GM23338 (cell line): ENCODE measurements around the gene ADAMTS17. TPM values are rescaled to one million over a fixed set of nuclear protein-coding genes. Genes with fewer than 3 reads are reported as not detected.

Experiments
- ATAC-seq: fragments of 200-7000 bp; cut with Tn5 transposase; 3 replicates; pipeline ENCODE4 v1.9.1; 2020
- DNase-seq: peaks from one replicate; pipeline ENCODE4 v3.0.0-alpha.2; 2015; ENCODE audit warnings: low spot score
- H2AFZ ChIP-seq: fragments of 200-600 bp; sonication (generic); 2 replicates; pipeline ENCODE4 v1.8.0; 2016; ENCODE audit warnings: antibody characterized with exemption, mild to moderate bottlenecking, moderate library complexity
- H3F3A ChIP-seq: fragments of 200-600 bp; sonication (generic); replicated peaks from 2 replicates; pipeline ENCODE4 v1.8.0; 2017; ENCODE audit warnings: antibody characterized with exemption, mixed run types, low read depth
- H3K27ac ChIP-seq: fragments of 200-600 bp; sonication (generic); 2 replicates; pipeline ENCODE4 v1.6.1; 2016; ENCODE audit warnings: low read depth
- H3K27me3 ChIP-seq: fragments of 200-600 bp; sonication (generic); 2 replicates; pipeline ENCODE4 v1.8.0; 2016; ENCODE audit warnings: mild to moderate bottlenecking, mixed run types, moderate library complexity; ENCODE audit not compliant: insufficient read depth
- H3K36me3 ChIP-seq: fragments of 200-600 bp; sonication (generic); 2 replicates; pipeline ENCODE4 v1.8.0; 2016; ENCODE audit warnings: mild to moderate bottlenecking; ENCODE audit not compliant: insufficient read depth
- H3K4me1 ChIP-seq: fragments of 200-600 bp; sonication (generic); 2 replicates; pipeline ENCODE4 v1.8.0; 2016; ENCODE audit warnings: mild to moderate bottlenecking, moderate library complexity; ENCODE audit not compliant: insufficient read depth
- H3K4me2 ChIP-seq: fragments of 200-600 bp; sonication (generic); 2 replicates; pipeline ENCODE4 v1.7.1; 2017; ENCODE audit warnings: mixed run types
- H3K4me3 ChIP-seq: fragments of 200-600 bp; sonication (generic); 2 replicates; pipeline ENCODE4 v1.6.1; 2016; ENCODE audit warnings: mixed run types
- H3K79me2 ChIP-seq: fragments of 200-600 bp; sonication (generic); replicated peaks from 2 replicates; pipeline ENCODE4 v1.8.0; 2017; ENCODE audit warnings: mild to moderate bottlenecking; ENCODE audit not compliant: insufficient read depth
- H3K9me2 ChIP-seq: fragments of 200-600 bp; sonication (generic); 2 replicates; pipeline ENCODE4 v1.8.0; 2017; ENCODE audit not compliant: insufficient read depth
- H4K20me1 ChIP-seq: fragments of 200-600 bp; sonication (generic); replicated peaks from 2 replicates; pipeline ENCODE4 v1.8.0; 2017; ENCODE audit warnings: mild to moderate bottlenecking; ENCODE audit not compliant: insufficient read depth
- H3K27ac Mint-ChIP-seq: 2 replicates; pipeline ENCODE4 v1.8.0; 2020; ENCODE audit warnings: inconsistent platforms, mild to moderate bottlenecking, moderate library complexity, mixed read lengths
- H3K27me3 Mint-ChIP-seq: 3 replicates; pipeline ENCODE4 v1.8.0; 2022; ENCODE audit warnings: low read depth, mild to moderate bottlenecking, moderate library complexity, mixed read lengths, inconsistent platforms; ENCODE audit not compliant: insufficient read depth, poor library complexity
- H3K36me3 Mint-ChIP-seq: 3 replicates; pipeline ENCODE4 v1.8.0; 2021; ENCODE audit warnings: low read depth, mild to moderate bottlenecking, inconsistent platforms, moderate library complexity, mixed read lengths
- H3K4me1 Mint-ChIP-seq: 3 replicates; pipeline ENCODE4 v1.8.0; 2020; ENCODE audit warnings: mild to moderate bottlenecking, inconsistent platforms, mixed read lengths
- H3K4me3 Mint-ChIP-seq: 3 replicates; pipeline ENCODE4 v1.8.0; 2021; ENCODE audit warnings: moderate library complexity, mild to moderate bottlenecking, inconsistent platforms, mixed read lengths
- H3K9me3 Mint-ChIP-seq: 3 replicates; pipeline ENCODE4 v1.8.0; 2020; ENCODE audit warnings: moderate library complexity, mild to moderate bottlenecking, inconsistent platforms, mixed read lengths
- EZH2phosphoT487 ChIP-seq: fragments of 200-600 bp; sonication (generic); IDR thresholded peaks from one replicate; pipeline ENCODE4 v1.8.1; 2018; ENCODE audit warnings: antibody characterized with exemption; ENCODE audit not compliant: unreplicated experiment
- NANOG ChIP-seq: IDR thresholded peaks from 2 replicates; pipeline ENCODE4 v1.6.1; 2016; ENCODE audit warnings: antibody characterized with exemption, borderline replicate concordance
- POLR2AphosphoS5 ChIP-seq: IDR thresholded peaks from 2 replicates; pipeline ENCODE4 v1.6.1; 2016; ENCODE audit warnings: antibody characterized with exemption, low read depth
- STAT1 ChIP-seq: IDR thresholded peaks from one replicate; pipeline ENCODE4 v1.6.1; 2016; ENCODE audit warnings: antibody characterized with exemption; ENCODE audit not compliant: unreplicated experiment
- ZNF462 ChIP-seq: fragments of 250-450 bp; sonication (Bioruptor Pico); IDR thresholded peaks from 2 replicates; pipeline ENCODE4 v1.5.0; 2020; ENCODE audit warnings: mild to moderate bottlenecking, moderate library complexity
- polyA plus RNA-seq: library from polyadenylated mRNA; unstranded; fragments of >200 nt; fragmentation: Nextera tagmentation; extraction: Ambion mirVana; gene quantifications from 2 replicates; pipeline ENCODE4 v1.2.1, GENCODE V29; 2016
- total RNA-seq: library from RNA; depleted of rRNA; stranded (reverse); fragments of >200 nt; shearing (Covaris generic); gene quantifications from 2 replicates; pipeline ENCODE4 v1.2.3, GENCODE V29; 2014

The ADAMTS17 gene
- total and polyA plus RNA-seq, 2 experiments from 2014 or later = 0.60 to 3.8 TPM

- TF ChIP-seq NANOG (no peak), POLR2AphosphoS5 (no peak)
Measured at GRCh38 chr15:100002787-100003536, 338.8 kb downstream of the ADAMTS17 start (continued).

DNA sequence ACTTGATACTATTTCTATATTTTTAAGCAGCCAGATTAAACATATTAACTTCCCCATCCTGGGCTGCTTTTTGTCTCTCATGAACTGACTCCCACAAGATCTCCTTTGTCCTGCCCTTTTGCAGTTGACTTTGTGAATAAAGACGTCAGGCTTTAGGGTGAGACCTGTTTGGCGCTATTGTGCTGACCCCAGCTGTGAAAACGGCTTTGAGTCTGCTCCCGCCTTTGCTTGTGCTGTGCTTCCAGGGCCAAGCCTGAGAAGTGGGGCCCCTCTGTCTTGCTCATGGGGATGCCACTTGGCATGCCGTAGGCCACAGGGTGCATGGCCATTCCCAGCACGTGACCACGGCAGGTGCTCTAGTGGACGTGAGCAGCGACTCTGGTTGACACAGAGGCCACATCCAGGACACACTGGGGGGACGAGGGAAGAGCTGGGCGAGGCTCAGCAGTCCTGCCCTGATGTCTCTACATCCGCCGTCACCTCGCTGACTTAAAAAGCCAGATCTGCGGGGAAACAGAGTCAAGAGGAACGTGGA, 339.6 kb downstream of the ADAMTS17 start:
- Mint-ChIP-seq H3K4me3 (no peak overlapping the region), H3K27me3 (peaks cover 9% of the 10 kb centered on the region), H3K27ac (peak overlapping the region; percentile 29; the same call in 1 of the 2 replicates), H3K9me3 (no peaks in the 10 kb centered on the region), H3K36me3 (no peaks in the 10 kb centered on the region), H3K4me1 (peaks cover 9% of the 10 kb centered on the region; the same call in 2 of the 3 replicates)
- Histone ChIP-seq H3K79me2 (no peaks in the 10 kb centered on the region), H4K20me1 (no peaks in the 10 kb centered on the region), H3F3A (no peaks in the 10 kb centered on the region), H3K4me3 (no peak overlapping the region), H2AFZ (0 out of 2 replicates have a peak overlapping the region, but pooled peaks have one; percentile 56), H3K27ac (no peak overlapping the region), H3K27me3 (no peaks in the 10 kb centered on the region), H3K4me1 (no peaks in the 10 kb centered on the region), H3K4me2 (no peak overlapping the region), H3K36me3 (no peaks in the 10 kb centered on the region), H3K9me2 (no peaks in the 10 kb centered on the region)
- DNase-seq (peak; percentile 17), ATAC-seq (peak; percentile 81)
- TF ChIP-seq STAT1 (no peak), ZNF462 (CRISPR knock-in tag) (no peak), EZH2phosphoT487 (no peak), NANOG (no peak)
